Osteoblast (primary cell): ENCODE data around the gene FAM120A. TPM values are rescaled to one million over a fixed set of nuclear protein-coding genes. Genes with fewer than 3 reads are reported as not detected.

Source experiments
- DNase-seq: peaks from one replicate; pipeline ENCODE4 v3.0.0; 2011; ENCODE audit warnings: low spot score, mixed read lengths; ENCODE audit not compliant: insufficient read length; ENCODE audit errors: missing footprints
- H2AFZ ChIP-seq: 2 replicates; pipeline ENCODE4 v1.6.0; 2011; ENCODE audit warnings: mild to moderate bottlenecking, low read length
- H3K27ac ChIP-seq: 2 replicates; pipeline ENCODE4 v1.5.1; 2011; ENCODE audit warnings: mild to moderate bottlenecking, low read depth, low read length, moderate library complexity
- H3K27me3 ChIP-seq: 2 replicates; pipeline ENCODE4 v1.6.0; 2012; ENCODE audit warnings: mild to moderate bottlenecking, control low read depth, inconsistent platforms, low read length, moderate library complexity; ENCODE audit not compliant: insufficient read depth
- H3K36me3 ChIP-seq: 2 replicates; pipeline ENCODE4 v1.5.1; 2011; ENCODE audit warnings: mild to moderate bottlenecking, low read length, control low read depth, moderate library complexity; ENCODE audit not compliant: insufficient read depth
- H3K4me1 ChIP-seq: 2 replicates; pipeline ENCODE4 v1.5.1; 2011; ENCODE audit warnings: mild to moderate bottlenecking, low read length, control low read depth, moderate library complexity; ENCODE audit not compliant: insufficient read depth
- H3K4me2 ChIP-seq: 2 replicates; pipeline ENCODE4 v1.6.0; 2011; ENCODE audit warnings: mild to moderate bottlenecking, low read length; ENCODE audit not compliant: insufficient read depth
- H3K4me3 ChIP-seq: fragments of 200-600 bp; sonication (generic); 3 replicates; pipeline ENCODE4 v1.5.1; 2012; ENCODE audit warnings: mild to moderate bottlenecking, low read length, inconsistent platforms; ENCODE audit not compliant: insufficient read depth
- H3K79me2 ChIP-seq: 2 replicates; pipeline ENCODE4 v1.6.0; 2012; ENCODE audit warnings: mild to moderate bottlenecking, low read length, control low read depth, inconsistent platforms; ENCODE audit not compliant: insufficient read depth
- H3K9me3 ChIP-seq: 2 replicates; pipeline ENCODE4 v1.5.1; 2011; ENCODE audit warnings: low read depth, low read length, control low read depth
- H4K20me1 ChIP-seq: 2 replicates; pipeline ENCODE4 v1.6.0; 2012; ENCODE audit warnings: mild to moderate bottlenecking, low read length, control low read depth; ENCODE audit not compliant: insufficient read depth
- CTCF ChIP-seq: IDR thresholded peaks from 2 replicates; pipeline ENCODE4 v1.5.1; 2011; ENCODE audit warnings: mild to moderate bottlenecking, low read depth, low read length, moderate library complexity; ENCODE audit errors: extremely low read depth
- total RNA-seq: library from RNA; depleted of rRNA; stranded (reverse); fragments of >200 nt; gene quantifications from 2 replicates; pipeline ENCODE4 v1.2.3, GENCODE V29; 2012

FAM120A gene
- total RNA-seq, 1 donor: 136 TPM

GRCh38 chr9:93477397-93477796 is 25.9 kb downstream of the FAM120A start:
- Histone ChIP-seq H3K27me3 (no peaks in the 10 kb centered on the region), H3K79me2 (peaks cover 86% of the 10 kb centered on the region), H3K27ac (no peak overlapping the region), H4K20me1 (peaks cover 13% of the 10 kb centered on the region), H3K4me1 (peaks cover 6% of the 10 kb centered on the region), H3K4me2 (no peak overlapping the region), H2AFZ (no peak overlapping the region), H3K36me3 (peaks cover 25% of the 10 kb centered on the region), H3K4me3 (no peak overlapping the region), H3K9me3 (no peaks in the 10 kb centered on the region)
- TF ChIP-seq CTCF: no peak
- DNase-seq: no peak

- Histone ChIP-seq H3K27me3 (no peaks in the 10 kb centered on the region), H3K4me1 (peaks cover 6% of the 10 kb centered on the region), H2AFZ (no peak overlapping the region), H3K36me3 (peaks cover 28% of the 10 kb centered on the region), H3K4me2 (no peak overlapping the region), H3K9me3 (no peaks in the 10 kb centered on the region), H4K20me1 (peaks cover 17% of the 10 kb centered on the region), H3K79me2 (peaks cover 85% of the 10 kb centered on the region), H3K4me3 (no peak overlapping the region), H3K27ac (no peak overlapping the region)
- no peak for DNase-seq
- TF ChIP-seq CTCF: no peak
Measured at GRCh38 chr9:93479726-93480125, 28.2 kb downstream of the FAM120A start.

DNA sequence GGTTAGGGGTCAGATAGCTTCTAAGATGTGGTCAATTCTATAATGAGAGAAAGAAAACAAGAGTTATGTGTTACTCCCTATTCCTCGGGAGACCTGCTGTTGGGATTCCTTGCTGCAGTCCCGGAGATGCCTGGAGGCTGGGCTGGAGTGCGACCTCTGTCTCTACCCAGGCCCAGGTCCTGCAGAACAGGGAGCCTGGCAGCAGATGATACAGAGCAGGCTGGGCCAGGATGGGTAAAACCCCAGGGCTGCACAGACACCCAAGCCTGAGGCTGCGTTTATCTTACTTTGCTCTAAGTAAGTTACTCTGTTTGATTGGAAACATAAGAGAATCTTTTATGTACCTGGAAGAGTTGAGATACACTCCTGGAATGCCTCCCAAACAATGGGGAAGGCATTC is 28.8 kb downstream of the FAM120A start:
- no peaks in the 10 kb centered on the region for H3K9me3 ChIP-seq
- peaks cover 28% of the 10 kb centered on the region for H3K36me3 ChIP-seq
- H3K4me2 ChIP-seq: no peak overlapping the region
- no peak for DNase-seq
- H2AFZ ChIP-seq: no peak overlapping the region
- peaks cover 85% of the 10 kb centered on the region for H3K79me2 ChIP-seq
- no peak for TF ChIP-seq CTCF
- peaks cover 6% of the 10 kb centered on the region for H3K4me1 ChIP-seq
- H3K27ac ChIP-seq: no peak overlapping the region
- peaks cover 17% of the 10 kb centered on the region for H4K20me1 ChIP-seq
- no peak overlapping the region for H3K4me3 ChIP-seq
- H3K27me3 ChIP-seq: no peaks in the 10 kb centered on the region

GRCh38 chr9:93480728-93481324 is 29.3 kb downstream of the FAM120A start:
- Histone ChIP-seq H3K9me3 (no peaks in the 10 kb centered on the region), H3K27ac (no peak overlapping the region), H3K79me2 (peaks cover 85% of the 10 kb centered on the region), H3K4me2 (no peak overlapping the region), H3K36me3 (peaks cover 22% of the 10 kb centered on the region), H3K27me3 (no peaks in the 10 kb centered on the region), H3K4me1 (peaks cover 6% of the 10 kb centered on the region), H2AFZ (no peak overlapping the region), H3K4me3 (no peak overlapping the region), H4K20me1 (peaks cover 14% of the 10 kb centered on the region)
- DNase-seq: peak; percentile 45
- TF ChIP-seq CTCF: no peak
